GM23248 (cell line): Measurements from ENCODE around the gene PRSS8.
"Not testable (repeated sequence)": the region's sequence is repeated elsewhere in the genome, so short reads cannot be mapped to it uniquely, and the experiment has no call there.

Source experiments
- EZH2 ChIP-seq: fragments of 200-600 bp; sonication (generic); IDR thresholded peaks from 2 replicates; pipeline ENCODE4 v1.6.1; 2018; ENCODE audit warnings: antibody characterized with exemption, mild to moderate bottlenecking; ENCODE audit not compliant: insufficient read depth, poor library complexity, severe bottlenecking
- EZH2phosphoT487 ChIP-seq: fragments of 200-600 bp; sonication (generic); IDR thresholded peaks from 2 replicates; pipeline ENCODE4 v1.6.1; 2018; ENCODE audit warnings: antibody characterized with exemption, moderate library complexity, mild to moderate bottlenecking, low read depth; ENCODE audit not compliant: insufficient read depth

GRCh38 chr16:31144418-31144817, 8.9 kb upstream of the PRSS8 start:
- not testable (repeated sequence) for TF ChIP-seq EZH2, EZH2phosphoT487
